DOHH2 (cell line): ENCODE results near the gene SARS1.

ENCODE experiments used
- H3F3A ChIP-seq: fragments of 200-600 bp; sonication (generic), shearing (Covaris generic); 2 replicates; pipeline ENCODE4 v1.6.0; 2016; ENCODE audit warnings: antibody characterized with exemption, mild to moderate bottlenecking; ENCODE audit not compliant: control insufficient read depth, insufficient read depth
- H3K27ac ChIP-seq: fragments of 200-600 bp; sonication (generic); 2 replicates; pipeline ENCODE4 v1.5.1; 2014; ENCODE audit warnings: low read depth, mild to moderate bottlenecking, low read length, moderate library complexity
- H3K27me3 ChIP-seq: fragments of 200-600 bp; sonication (generic); 2 replicates; pipeline ENCODE4 v1.6.1; 2014; ENCODE audit warnings: mild to moderate bottlenecking, low read length, mixed read lengths; ENCODE audit not compliant: control insufficient read depth
- H3K36me3 ChIP-seq: fragments of 200-600 bp; sonication (generic); 2 replicates; pipeline ENCODE4 v1.6.1; 2014; ENCODE audit warnings: mild to moderate bottlenecking, low read length, moderate library complexity, mixed read lengths; ENCODE audit not compliant: control insufficient read depth
- H3K4me1 ChIP-seq: fragments of 200-600 bp; sonication (generic); 2 replicates; pipeline ENCODE4 v1.6.1; 2014; ENCODE audit warnings: mild to moderate bottlenecking, low read length, mixed read lengths; ENCODE audit not compliant: control insufficient read depth
- H3K4me2 ChIP-seq: fragments of 200-600 bp; sonication (generic); 2 replicates; pipeline ENCODE4 v1.6.0; 2014; ENCODE audit warnings: mild to moderate bottlenecking, low read length, moderate library complexity
- H3K4me3 ChIP-seq: fragments of 200-600 bp; sonication (generic); 2 replicates; pipeline ENCODE4 v1.5.1; 2014; ENCODE audit warnings: mild to moderate bottlenecking, low read length, mixed read lengths
- H3K79me2 ChIP-seq: fragments of 200-600 bp; sonication (generic); 2 replicates; pipeline ENCODE4 v1.6.1; 2014; ENCODE audit warnings: mild to moderate bottlenecking, low read length, mixed read lengths; ENCODE audit not compliant: control insufficient read depth
- H3K9me2 ChIP-seq: fragments of 200-600 bp; sonication (generic); replicated peaks from 2 replicates; pipeline ENCODE4 v1.6.1; 2014; ENCODE audit warnings: mild to moderate bottlenecking, low read length, mixed read lengths; ENCODE audit not compliant: control insufficient read depth
- H3K9me3 ChIP-seq: fragments of 200-600 bp; sonication (generic); 2 replicates; pipeline ENCODE4 v1.6.1; 2014; ENCODE audit warnings: antibody characterized with exemption, low read length, mixed read lengths; ENCODE audit not compliant: control insufficient read depth, insufficient read depth
- H4K20me1 ChIP-seq: fragments of 200-600 bp; sonication (generic); 2 replicates; pipeline ENCODE4 v1.6.0; 2014; ENCODE audit warnings: low read depth, mild to moderate bottlenecking, antibody characterized with exemption, low read length, moderate library complexity; ENCODE audit not compliant: control insufficient read depth, insufficient read depth
- EZH2phosphoT487 ChIP-seq: fragments of 200-600 bp; sonication (generic); IDR thresholded peaks from 2 replicates; pipeline ENCODE4 v1.6.1; 2017; ENCODE audit warnings: borderline replicate concordance, mild to moderate bottlenecking, antibody characterized with exemption, low read length, moderate library complexity, mixed read lengths
- TF ChIP-seq, protein P1 (sequence below): fragments of 200-600 bp; sonication (generic); IDR thresholded peaks from one replicate; pipeline ENCODE4 v1.5.1; 2014; ENCODE audit warnings: antibody characterized with exemption, mild to moderate bottlenecking, low read depth, low read length; ENCODE audit not compliant: poor library complexity, severe bottlenecking

Gene SARS1

DNA sequence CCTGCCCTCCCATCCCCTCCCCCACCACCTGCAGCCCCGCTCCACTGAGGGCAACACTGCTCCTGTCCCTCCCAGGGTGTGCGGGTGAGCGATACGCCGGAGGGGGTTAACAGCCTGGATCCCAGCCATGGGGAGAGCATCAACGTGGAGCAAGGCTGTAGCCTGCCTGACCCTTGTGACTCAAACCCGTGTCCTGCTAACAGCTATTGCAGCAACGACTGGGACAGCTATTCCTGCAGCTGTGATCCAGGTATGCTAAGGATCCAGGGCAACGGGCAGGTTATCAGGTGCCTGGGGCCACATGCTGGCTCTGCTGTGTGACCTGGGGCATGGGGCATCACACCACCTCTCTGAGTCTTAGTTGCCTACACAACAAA is 50.6 kb downstream of the SARS1 start:
- Histone ChIP-seq H3K4me3 (no peak overlapping the region), H3K27ac (no peak overlapping the region), H3F3A (no peaks in the 10 kb centered on the region), H3K4me1 (no peaks in the 10 kb centered on the region), H3K4me2 (no peak overlapping the region), H3K9me3 (no peaks in the 10 kb centered on the region), H3K79me2 (no peaks in the 10 kb centered on the region), H3K27me3 (no peaks in the 10 kb centered on the region), H3K36me3 (no peaks in the 10 kb centered on the region), H3K9me2 (no peaks in the 10 kb centered on the region), H4K20me1 (no peaks in the 10 kb centered on the region)
- TF ChIP-seq EZH2phosphoT487: no peak
- TF ChIP-seq, protein P1, sequence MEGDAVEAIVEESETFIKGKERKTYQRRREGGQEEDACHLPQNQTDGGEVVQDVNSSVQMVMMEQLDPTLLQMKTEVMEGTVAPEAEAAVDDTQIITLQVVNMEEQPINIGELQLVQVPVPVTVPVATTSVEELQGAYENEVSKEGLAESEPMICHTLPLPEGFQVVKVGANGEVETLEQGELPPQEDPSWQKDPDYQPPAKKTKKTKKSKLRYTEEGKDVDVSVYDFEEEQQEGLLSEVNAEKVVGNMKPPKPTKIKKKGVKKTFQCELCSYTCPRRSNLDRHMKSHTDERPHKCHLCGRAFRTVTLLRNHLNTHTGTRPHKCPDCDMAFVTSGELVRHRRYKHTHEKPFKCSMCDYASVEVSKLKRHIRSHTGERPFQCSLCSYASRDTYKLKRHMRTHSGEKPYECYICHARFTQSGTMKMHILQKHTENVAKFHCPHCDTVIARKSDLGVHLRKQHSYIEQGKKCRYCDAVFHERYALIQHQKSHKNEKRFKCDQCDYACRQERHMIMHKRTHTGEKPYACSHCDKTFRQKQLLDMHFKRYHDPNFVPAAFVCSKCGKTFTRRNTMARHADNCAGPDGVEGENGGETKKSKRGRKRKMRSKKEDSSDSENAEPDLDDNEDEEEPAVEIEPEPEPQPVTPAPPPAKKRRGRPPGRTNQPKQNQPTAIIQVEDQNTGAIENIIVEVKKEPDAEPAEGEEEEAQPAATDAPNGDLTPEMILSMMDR: no peak

DNA sequence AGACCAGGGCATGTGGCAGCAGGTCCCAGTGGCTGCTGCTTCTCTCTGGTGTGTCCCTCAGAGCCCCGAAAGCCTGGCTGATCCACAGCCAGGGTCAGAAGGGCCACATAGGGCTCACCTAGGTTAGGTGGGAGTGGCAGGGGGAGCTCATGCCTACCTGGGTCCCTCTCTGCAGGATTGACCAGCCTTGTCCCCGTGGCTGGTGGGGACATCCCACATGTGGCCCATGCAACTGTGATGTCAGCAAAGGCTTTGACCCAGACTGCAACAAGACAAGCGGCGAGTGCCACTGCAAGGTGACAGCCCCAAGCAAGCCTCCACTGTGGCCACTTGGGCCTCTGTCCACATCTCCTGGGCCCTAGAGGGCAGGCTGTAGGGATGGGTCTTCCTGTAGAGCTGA is 51.3 kb downstream of the SARS1 start:
- Histone ChIP-seq H4K20me1 (no peaks in the 10 kb centered on the region), H3K9me2 (no peaks in the 10 kb centered on the region), H3K4me2 (no peak overlapping the region), H3K79me2 (no peaks in the 10 kb centered on the region), H3K9me3 (no peaks in the 10 kb centered on the region), H3K27me3 (no peaks in the 10 kb centered on the region), H3K36me3 (no peaks in the 10 kb centered on the region), H3K4me1 (no peaks in the 10 kb centered on the region), H3K27ac (no peak overlapping the region), H3F3A (no peaks in the 10 kb centered on the region), H3K4me3 (no peak overlapping the region)
- TF ChIP-seq EZH2phosphoT487: no peak
- TF ChIP-seq, protein P1: no peak

DNA sequence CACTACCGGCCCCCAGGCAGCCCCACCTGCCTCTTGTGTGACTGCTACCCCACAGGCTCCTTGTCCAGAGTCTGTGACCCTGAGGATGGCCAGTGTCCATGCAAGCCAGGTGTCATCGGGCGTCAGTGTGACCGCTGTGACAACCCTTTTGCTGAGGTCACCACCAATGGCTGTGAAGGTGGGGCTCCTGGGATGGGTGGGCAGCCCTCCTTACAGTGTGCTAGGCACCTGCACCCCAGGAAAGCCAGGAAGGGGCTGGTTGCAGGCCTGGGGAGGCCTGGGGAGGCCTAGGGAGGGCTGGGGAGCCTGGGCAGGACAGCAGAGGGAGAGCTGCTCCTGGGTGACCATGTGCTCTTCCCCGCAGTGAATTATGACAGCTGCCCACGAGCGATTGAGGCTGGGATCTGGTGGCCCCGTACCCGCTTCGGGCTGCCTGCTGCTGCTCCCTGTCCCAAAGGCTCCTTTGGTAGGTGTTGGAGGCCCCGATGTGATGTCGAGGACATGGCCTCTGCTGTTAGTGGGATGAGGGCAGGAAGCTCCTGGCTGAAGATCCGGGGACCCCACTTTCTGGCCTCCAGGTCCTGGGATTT is 52.1 kb downstream of the SARS1 start:
- H3K4me3 ChIP-seq: no peak overlapping the region
- TF ChIP-seq EZH2phosphoT487: no peak
- TF ChIP-seq, protein P1: no peak
- no peaks in the 10 kb centered on the region for H3K27me3 ChIP-seq
- H3K4me2 ChIP-seq: no peak overlapping the region
- no peaks in the 10 kb centered on the region for H3K4me1 ChIP-seq
- H4K20me1 ChIP-seq: no peaks in the 10 kb centered on the region
- no peaks in the 10 kb centered on the region for H3K9me3 ChIP-seq
- H3K27ac ChIP-seq: no peak overlapping the region
- no peaks in the 10 kb centered on the region for H3K36me3 ChIP-seq
- H3K79me2 ChIP-seq: no peaks in the 10 kb centered on the region
- H3K9me2 ChIP-seq: no peaks in the 10 kb centered on the region
- no peaks in the 10 kb centered on the region for H3F3A ChIP-seq

DNA sequence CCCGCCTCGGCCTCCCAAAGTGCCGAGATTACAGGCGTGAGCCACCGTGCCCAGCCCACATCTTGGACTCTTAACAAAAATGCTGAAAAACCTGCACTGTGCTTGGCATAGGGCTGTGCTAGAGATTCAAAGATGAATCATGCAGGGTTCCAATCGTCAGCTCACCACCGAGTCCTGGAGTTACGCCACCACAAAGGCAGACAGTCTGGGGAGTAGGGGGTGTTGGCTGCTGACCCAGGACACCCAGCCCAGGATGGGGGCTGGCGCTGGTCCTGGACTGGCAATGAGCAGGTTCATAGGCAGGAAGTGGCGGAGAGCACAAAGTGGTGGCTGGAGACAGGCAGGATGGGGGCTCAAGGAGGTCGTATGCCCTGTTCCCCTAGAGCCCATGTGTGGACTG is 53.2 kb downstream of the SARS1 start:
- Histone ChIP-seq H3K4me2 (no peak overlapping the region), H3K36me3 (no peaks in the 10 kb centered on the region), H3K9me2 (no peaks in the 10 kb centered on the region), H3K27ac (no peak overlapping the region), H3K4me3 (no peak overlapping the region), H3K4me1 (no peaks in the 10 kb centered on the region), H4K20me1 (no peaks in the 10 kb centered on the region), H3K9me3 (no peaks in the 10 kb centered on the region), H3F3A (no peaks in the 10 kb centered on the region), H3K27me3 (no peaks in the 10 kb centered on the region), H3K79me2 (no peaks in the 10 kb centered on the region)
- TF ChIP-seq EZH2phosphoT487: no peak
- TF ChIP-seq, protein P1: no peak
